Activated T-helper 1 cell treated with anti-CD3 and anti-CD28 coated beads, Interleukin-12 subunit alpha, Interleukin-12 subunit beta, Interleukin-2, Interleukin-4 antibody, amounts not matched to agents 30 ng/mL and 10 ng/mL and 1 ng/mL, durations not matched to agents 14 hours and 24 hours and 36 hours (primary cell): ENCODE data around the gene TBC1D8. TPM values are rescaled to one million over a fixed set of nuclear protein-coding genes. Genes with fewer than 3 reads are reported as not detected.

Experiments used
- total RNA-seq: library from RNA; stranded (reverse); gene quantifications from 2 replicates; pipeline ENCODE4 v1.2.3, GENCODE V29; 2022

TBC1D8 gene
- total RNA-seq, 1 donor from 2014 or later, result 1.1 TPM

Other genes starting within 250 kb of the TBC1D8 start
- gene RPL31, start 149.1 kb downstream of the TBC1D8 start, total RNA-seq, result 1,048 and 1,092 TPM in 2 replicates
- 70.6 and 74.7 TPM in 2 replicates for gene CNOT11, start 101.5 kb upstream of the TBC1D8 start, total RNA-seq
- 54.8 and 55.9 TPM in 2 replicates for gene RNF149, start 157.3 kb upstream of the TBC1D8 start, total RNA-seq
- gene CREG2, start 236.1 kb upstream of the TBC1D8 start, total RNA-seq, result not detected in 2 replicates